ENCODE results near the gene SLC37A1.
A peak's percentile ranks its signal among the peaks of the same experiment; 100 is the strongest.

The SLC37A1 gene

DNA sequence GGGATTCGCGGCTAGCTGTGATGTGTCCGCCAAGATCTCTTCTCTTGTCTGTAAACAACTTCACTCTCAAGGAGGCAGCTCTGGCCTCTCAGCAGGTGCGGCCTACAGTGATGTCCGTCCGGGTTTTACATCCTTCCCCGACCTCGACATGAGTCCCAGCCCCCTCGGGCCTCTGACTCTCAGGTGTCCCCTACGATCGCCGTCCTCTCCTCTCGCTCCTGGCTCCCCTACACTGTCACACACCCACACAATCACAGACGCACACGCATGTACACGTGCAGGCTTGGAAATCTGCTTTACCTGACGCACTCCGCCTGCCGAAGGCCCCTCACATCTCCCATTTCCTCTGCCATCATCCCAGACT is 16.8 kb upstream of the SLC37A1 start:
- no peaks in the 10 kb centered on the region for H3K9me3 Mint-ChIP-seq
- DNase-seq = no peak
- peak overlapping the region; percentile 98 for H3K27ac Mint-ChIP-seq
- no peaks in the 10 kb centered on the region for H3K36me3 Mint-ChIP-seq (ENCODE audit: low read depth)
- peaks cover 28% of the 10 kb centered on the region for H3K4me1 Mint-ChIP-seq
- peaks cover 35% of the 10 kb centered on the region for H3K27me3 Mint-ChIP-seq (ENCODE audit: low read depth, poor library complexity)
- TF ChIP-seq, protein P1, sequence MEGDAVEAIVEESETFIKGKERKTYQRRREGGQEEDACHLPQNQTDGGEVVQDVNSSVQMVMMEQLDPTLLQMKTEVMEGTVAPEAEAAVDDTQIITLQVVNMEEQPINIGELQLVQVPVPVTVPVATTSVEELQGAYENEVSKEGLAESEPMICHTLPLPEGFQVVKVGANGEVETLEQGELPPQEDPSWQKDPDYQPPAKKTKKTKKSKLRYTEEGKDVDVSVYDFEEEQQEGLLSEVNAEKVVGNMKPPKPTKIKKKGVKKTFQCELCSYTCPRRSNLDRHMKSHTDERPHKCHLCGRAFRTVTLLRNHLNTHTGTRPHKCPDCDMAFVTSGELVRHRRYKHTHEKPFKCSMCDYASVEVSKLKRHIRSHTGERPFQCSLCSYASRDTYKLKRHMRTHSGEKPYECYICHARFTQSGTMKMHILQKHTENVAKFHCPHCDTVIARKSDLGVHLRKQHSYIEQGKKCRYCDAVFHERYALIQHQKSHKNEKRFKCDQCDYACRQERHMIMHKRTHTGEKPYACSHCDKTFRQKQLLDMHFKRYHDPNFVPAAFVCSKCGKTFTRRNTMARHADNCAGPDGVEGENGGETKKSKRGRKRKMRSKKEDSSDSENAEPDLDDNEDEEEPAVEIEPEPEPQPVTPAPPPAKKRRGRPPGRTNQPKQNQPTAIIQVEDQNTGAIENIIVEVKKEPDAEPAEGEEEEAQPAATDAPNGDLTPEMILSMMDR (IDR thresholded peaks at IDR 0.05) = no peak
- peak overlapping the region; percentile 91 for H3K4me3 Mint-ChIP-seq

DNA sequence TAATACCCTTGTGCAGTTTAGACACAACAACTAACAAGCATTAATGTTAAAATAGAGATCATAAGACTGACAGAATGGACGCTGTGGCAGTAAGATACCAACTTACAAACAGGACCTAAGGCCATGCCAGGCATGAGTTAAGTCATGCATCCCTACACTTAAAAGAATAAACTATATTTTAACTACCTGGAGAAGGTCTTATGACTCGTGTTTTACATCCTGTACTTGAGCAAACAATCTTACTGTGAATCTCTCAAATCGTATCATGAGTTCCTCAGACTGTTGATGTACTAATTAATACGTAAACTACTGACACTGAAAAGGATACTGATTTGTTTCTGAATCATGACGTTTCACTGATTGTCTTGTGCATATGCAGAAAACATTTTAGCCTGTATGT is 15.6 kb upstream of the SLC37A1 start:
- no peaks in the 10 kb centered on the region for H3K9me3 Mint-ChIP-seq
- no peak for DNase-seq
- H3K4me3 Mint-ChIP-seq = no peak overlapping the region
- TF ChIP-seq, protein P1 (IDR thresholded peaks at IDR 0.05) = no peak
- peaks cover 26% of the 10 kb centered on the region for H3K4me1 Mint-ChIP-seq
- H3K36me3 Mint-ChIP-seq (ENCODE audit: low read depth) = no peaks in the 10 kb centered on the region
- peaks cover 34% of the 10 kb centered on the region for H3K27me3 Mint-ChIP-seq (ENCODE audit: low read depth, poor library complexity)
- no peak overlapping the region for H3K27ac Mint-ChIP-seq

DNA sequence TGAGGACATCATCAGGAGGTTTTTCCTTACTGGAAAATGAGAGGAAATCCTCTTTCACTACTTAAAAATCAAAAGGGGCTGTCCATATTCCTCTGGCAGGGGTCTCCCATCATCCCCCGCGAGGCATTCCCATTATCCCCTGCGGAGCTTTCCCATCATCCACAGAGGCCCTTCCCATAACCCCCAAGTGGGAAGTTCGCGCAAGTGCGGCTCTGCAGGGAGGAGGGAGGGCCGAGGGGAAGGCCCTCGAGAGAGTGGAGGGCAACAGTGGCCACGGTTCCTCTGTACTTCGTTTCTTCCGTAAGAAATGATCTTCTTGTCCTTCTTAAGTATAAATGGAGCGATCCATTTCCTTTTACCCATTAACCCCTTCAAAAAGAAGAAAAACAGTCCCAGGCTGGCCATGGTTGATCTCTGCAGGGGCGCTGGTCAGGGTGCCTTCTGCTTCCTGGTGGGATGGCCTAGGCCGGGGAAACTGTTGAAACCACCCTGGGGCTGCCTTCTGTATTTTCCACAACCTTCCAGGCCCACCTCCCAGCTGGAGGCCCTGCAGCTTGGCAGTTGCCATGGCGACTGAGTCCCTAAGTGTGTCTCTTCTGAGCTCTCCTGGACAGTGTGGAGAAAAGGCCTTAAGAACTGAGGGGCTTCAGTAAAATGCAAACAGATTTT is 14.1 kb upstream of the SLC37A1 start:
- peak; percentile 57 for DNase-seq
- Mint-ChIP-seq H3K36me3 (ENCODE audit: low read depth) (no peaks in the 10 kb centered on the region), H3K9me3 (no peaks in the 10 kb centered on the region), H3K27ac (no peak overlapping the region), H3K4me1 (peaks cover 24% of the 10 kb centered on the region), H3K4me3 (no peak overlapping the region), H3K27me3 (ENCODE audit: low read depth, poor library complexity) (peaks cover 26% of the 10 kb centered on the region)
- TF ChIP-seq, protein P1 (IDR thresholded peaks at IDR 0.05) = no peak

DNA sequence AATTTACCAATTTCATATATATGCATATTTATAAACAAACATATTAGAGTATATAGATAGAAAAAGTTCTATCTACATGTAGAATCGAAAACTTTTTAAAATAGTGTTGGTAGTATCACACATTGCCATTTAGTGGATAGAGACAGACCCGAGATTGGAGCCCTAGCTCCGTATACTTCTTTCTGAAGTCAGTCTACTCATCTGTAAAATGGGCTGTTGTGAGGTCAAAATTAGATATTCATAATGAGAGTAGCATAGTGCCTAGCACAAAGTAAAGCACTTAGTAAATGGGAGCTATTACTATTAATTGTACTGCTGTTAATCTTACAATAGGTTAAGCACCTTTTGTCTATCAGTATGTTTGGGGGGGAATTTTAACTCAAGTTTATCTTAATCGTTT is 13.4 kb upstream of the SLC37A1 start:
- DNase-seq = no peak
- peaks cover 24% of the 10 kb centered on the region for H3K4me1 Mint-ChIP-seq
- peaks cover 22% of the 10 kb centered on the region for H3K27me3 Mint-ChIP-seq (ENCODE audit: low read depth, poor library complexity)
- no peak overlapping the region for H3K27ac Mint-ChIP-seq
- TF ChIP-seq, protein P1 (IDR thresholded peaks at IDR 0.05) = no peak
- H3K36me3 Mint-ChIP-seq (ENCODE audit: low read depth) = no peaks in the 10 kb centered on the region
- H3K4me3 Mint-ChIP-seq = no peak overlapping the region
- H3K9me3 Mint-ChIP-seq = no peaks in the 10 kb centered on the region

DNA sequence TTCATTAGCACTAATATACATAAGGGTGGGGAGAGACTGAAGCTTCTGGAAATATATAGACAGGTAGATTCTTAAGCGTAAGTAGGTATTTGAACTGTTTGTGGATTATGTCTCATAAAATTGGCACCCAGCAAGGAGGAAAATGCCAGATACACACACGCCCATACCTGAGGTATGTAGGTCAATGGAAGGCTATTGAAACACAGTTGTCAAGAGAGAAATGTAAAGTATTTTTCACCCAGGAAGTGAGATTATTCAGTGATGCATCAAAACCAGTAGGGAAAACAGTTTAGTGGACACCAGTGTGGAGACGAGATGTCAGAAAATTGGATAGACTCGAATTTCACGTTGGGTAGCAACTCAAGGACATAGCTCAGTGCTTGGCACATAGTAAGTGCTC is 12.9 kb upstream of the SLC37A1 start:
- no peak overlapping the region for H3K4me3 Mint-ChIP-seq
- H3K9me3 Mint-ChIP-seq = no peaks in the 10 kb centered on the region
- no peak for DNase-seq
- H3K27me3 Mint-ChIP-seq (ENCODE audit: low read depth, poor library complexity) = peaks cover 24% of the 10 kb centered on the region
- H3K27ac Mint-ChIP-seq = no peak overlapping the region
- H3K36me3 Mint-ChIP-seq (ENCODE audit: low read depth) = no peaks in the 10 kb centered on the region
- TF ChIP-seq, protein P1 (IDR thresholded peaks at IDR 0.05) = no peak
- peaks cover 20% of the 10 kb centered on the region for H3K4me1 Mint-ChIP-seq

DNA sequence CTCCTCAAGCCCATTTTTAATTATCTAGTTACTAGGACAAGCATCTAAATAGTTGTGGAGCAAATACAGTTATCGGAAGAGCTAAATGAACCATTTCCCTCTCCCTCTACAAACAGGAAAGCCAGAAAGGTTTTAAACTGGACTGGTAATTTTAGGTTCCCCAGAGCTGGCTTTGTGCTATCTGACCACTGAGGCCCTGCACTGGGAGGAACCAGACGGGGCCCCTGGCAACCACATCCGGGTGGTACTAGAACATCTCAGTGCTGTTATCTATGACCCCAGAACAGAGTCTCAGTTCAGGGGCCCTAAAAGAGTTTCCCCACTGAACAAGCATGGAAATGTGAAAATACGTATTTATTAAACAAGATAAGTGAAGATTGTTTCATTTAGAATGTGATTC is 9.9 kb upstream of the SLC37A1 start:
- Mint-ChIP-seq H3K27me3 (ENCODE audit: low read depth, poor library complexity) (peaks cover 24% of the 10 kb centered on the region), H3K27ac (no peak overlapping the region), H3K36me3 (ENCODE audit: low read depth) (no peaks in the 10 kb centered on the region), H3K4me1 (peaks cover 11% of the 10 kb centered on the region), H3K4me3 (no peak overlapping the region), H3K9me3 (no peaks in the 10 kb centered on the region)
- TF ChIP-seq, protein P1 (IDR thresholded peaks at IDR 0.05) = no peak
- no peak for DNase-seq
